Natural killer cell (primary cell): ENCODE results near the gene SMCHD1. TPM values are rescaled to one million over a fixed set of nuclear protein-coding genes. Genes with fewer than 3 reads are reported as not detected.

Source experiments
- ATAC-seq, 3 donors: fragments of 150-1000 bp in 2 of 3; fragments of 200-7000 bp in 1 of 3; cut with Tn5 transposase; 1 replicate in 1 of 3; 2 replicates in 2 of 3; pipeline ENCODE4 v1.10.0; 2021; ENCODE audit warnings: mild to moderate bottlenecking in 2 of 3, moderate library complexity in 2 of 3
- DNase-seq, 2 donors: peaks; one replicate each; pipeline versions ENCODE4 v3.0.0 to v3.0.0-alpha.2; 2013 to 2021; ENCODE audit warnings: mixed read lengths in 1 of 2
- H3K27ac ChIP-seq: one replicate; pipeline ENCODE4 v1.5.1; 2013; ENCODE audit warnings: mild to moderate bottlenecking, low read length
- H3K27me3 ChIP-seq: one replicate; pipeline ENCODE4 v1.6.1; 2013; ENCODE audit warnings: low read length; ENCODE audit not compliant: control insufficient read depth, insufficient read depth
- H3K36me3 ChIP-seq: one replicate; pipeline ENCODE4 v1.6.1; 2013; ENCODE audit warnings: low read length; ENCODE audit not compliant: control insufficient read depth, insufficient read depth
- H3K4me1 ChIP-seq: one replicate; pipeline ENCODE4 v1.6.1; 2013; ENCODE audit warnings: low read length; ENCODE audit not compliant: control insufficient read depth, insufficient read depth
- H3K4me3 ChIP-seq: one replicate; pipeline ENCODE4 v1.5.1; 2013; ENCODE audit warnings: low read length
- H3K9me3 ChIP-seq: one replicate; pipeline ENCODE4 v1.6.1; 2013; ENCODE audit warnings: low read length; ENCODE audit not compliant: control insufficient read depth, insufficient read depth
- H3K27ac Mint-ChIP-seq, 2 donors: one replicate each; pipeline ENCODE4 v1.8.0; 2022; ENCODE audit warnings: mild to moderate bottlenecking in 2 of 2, mixed read lengths in 2 of 2, moderate library complexity in 1 of 2
- H3K27me3 Mint-ChIP-seq, 2 donors: one replicate each; pipeline ENCODE4 v1.8.0; 2022; ENCODE audit warnings: low read depth in 2 of 2, mixed read lengths in 2 of 2
- H3K36me3 Mint-ChIP-seq: one replicate; pipeline ENCODE4 v1.8.0; 2022; ENCODE audit warnings: mixed read lengths
- H3K4me1 Mint-ChIP-seq, 2 donors: one replicate each; pipeline ENCODE4 v1.8.0; 2022; ENCODE audit warnings: mixed read lengths in 2 of 2
- H3K4me3 Mint-ChIP-seq: one replicate; pipeline ENCODE4 v1.8.0; 2022; ENCODE audit warnings: mild to moderate bottlenecking, moderate library complexity, mixed read lengths
- H3K9me3 Mint-ChIP-seq, 2 donors: one replicate each; pipeline ENCODE4 v1.8.0; 2022; ENCODE audit warnings: mixed read lengths in 2 of 2
- CTCF ChIP-seq: fragments of 200-600 bp; IDR thresholded peaks from one replicate; pipeline ENCODE4 v1.8.0; 2022; ENCODE audit warnings: antibody characterized with exemption
- WGBS: methylation state at CpG from one replicate; pipeline ENCODE4 v1.1.7; 2013; ENCODE audit warnings: missing lambda C conversion rate; ENCODE audit not compliant: insufficient coverage; 5-methylcytosine and 5-hydroxymethylcytosine counted together
- intact Hi-C: fragments of 100-400 bp; cut with micrococcal nuclease; formaldehyde crosslinking; loops from one replicate; pipeline ENCODE4 v1.14.2; 2022
- total RNA-seq, 4 donors: library from RNA; stranded (reverse); fragments of 120-200 nt in 1 of 4; gene quantifications; one replicate each; pipeline versions ENCODE4 v1.2.3 to v1.2.4, GENCODE V29; 2013 to 2022

Gene SMCHD1
- total RNA-seq, 3 donors from 2014 or later (not counting 1 experiment from before 2014, with no cell fraction given), result 200 to 240 (median 203) TPM

DNA sequence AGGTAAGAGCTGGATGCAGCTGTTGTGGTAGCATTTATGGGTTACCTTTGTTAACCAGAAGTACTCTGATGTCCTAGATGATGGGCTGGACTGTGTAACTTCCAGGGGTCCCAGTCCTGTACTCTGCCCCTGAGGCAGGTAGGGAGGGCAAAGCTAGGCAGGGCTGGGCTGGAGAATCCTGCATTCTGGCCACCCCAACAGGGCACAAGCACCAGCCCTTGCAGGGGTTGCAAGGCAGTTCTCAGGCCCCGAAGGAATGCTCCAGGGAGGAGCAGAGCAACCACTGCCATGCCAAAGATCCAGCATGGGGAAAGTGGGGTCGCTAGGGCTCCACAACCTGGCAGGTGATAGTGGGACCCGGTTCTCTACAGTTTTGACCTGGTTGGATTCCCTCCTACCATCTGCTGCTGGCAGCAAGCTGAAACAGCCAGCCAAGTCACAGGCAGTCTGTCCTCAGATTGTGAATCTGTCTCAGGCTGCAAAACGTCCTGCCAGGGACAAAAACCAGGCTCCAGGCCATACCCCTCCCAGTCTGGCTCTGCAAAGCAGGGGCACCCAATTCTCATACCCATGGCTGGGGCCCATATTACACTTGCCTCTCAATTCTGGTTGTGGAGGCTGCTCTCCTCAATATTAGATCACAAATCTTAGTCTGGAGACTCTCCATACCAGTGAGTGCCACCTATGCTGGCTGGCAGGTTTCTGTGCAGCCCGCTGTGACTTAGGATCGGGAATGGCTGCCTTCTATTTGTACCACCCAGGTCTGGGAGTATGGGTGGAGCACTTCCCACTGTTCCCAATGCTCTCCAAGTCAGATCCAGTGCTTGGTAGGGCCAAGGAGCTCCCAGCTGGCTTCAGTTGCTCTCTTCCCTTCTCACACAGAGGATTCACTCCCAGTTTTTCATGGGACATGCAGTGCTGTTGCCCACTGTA, 61.1 kb downstream of the SMCHD1 start:
- DNase-seq, result no peak
- Mint-ChIP-seq H3K36me3 (peaks cover 30% of the 10 kb centered on the region), H3K4me3 (no peak overlapping the region), H3K27ac (peak overlapping the region; percentile 48 to 71), H3K9me3 (no peaks in the 10 kb centered on the region), H3K4me1 (peaks cover 34 to 47% of the 10 kb centered on the region in 2 donors), H3K27me3 (no peaks in the 10 kb centered on the region)
- no peak for TF ChIP-seq CTCF
- ATAC-seq, result no peak
- Histone ChIP-seq H3K4me3 (no peak overlapping the region), H3K27me3 (no peaks in the 10 kb centered on the region), H3K4me1 (no peaks in the 10 kb centered on the region), H3K36me3 (peaks cover 78% of the 10 kb centered on the region), H3K9me3 (no peaks in the 10 kb centered on the region), H3K27ac (no peak overlapping the region)
- 96% methylated on average over 6 of the region's 6 CpGs for WGBS
- intact Hi-C loops, result no loop called here

DNA sequence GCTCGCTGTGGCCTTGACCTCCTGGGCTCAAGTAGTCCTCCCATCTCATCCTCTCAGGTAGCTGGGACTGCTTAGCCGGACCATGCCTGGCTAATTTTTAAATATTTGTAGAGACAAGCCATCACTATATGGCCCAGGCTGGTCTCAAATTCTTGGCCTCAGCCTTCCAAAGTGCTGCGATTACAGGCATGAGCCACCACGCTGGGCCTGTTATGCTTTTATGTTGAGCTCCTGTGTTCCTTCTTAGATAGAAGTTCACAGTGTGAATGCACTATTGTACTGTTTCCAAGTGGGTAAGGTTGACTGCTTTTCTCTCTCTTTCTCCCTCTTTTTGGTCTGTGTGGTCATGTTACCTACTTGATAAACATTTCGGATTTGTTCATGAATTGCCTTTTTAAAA, 61.9 kb downstream of the SMCHD1 start:
- Histone ChIP-seq H3K4me3 (no peak overlapping the region), H3K36me3 (peaks cover 77% of the 10 kb centered on the region), H3K4me1 (no peaks in the 10 kb centered on the region), H3K9me3 (no peaks in the 10 kb centered on the region), H3K27me3 (no peaks in the 10 kb centered on the region), H3K27ac (no peak overlapping the region)
- 98% methylated on average over 4 of the region's 5 CpGs for WGBS
- Mint-ChIP-seq H3K27ac (peak overlapping the region in 1 of 2 donors; percentile 41), H3K27me3 (no peaks in the 10 kb centered on the region), H3K36me3 (peaks cover 25% of the 10 kb centered on the region), H3K4me3 (no peak overlapping the region), H3K4me1 (peaks cover 34 to 47% of the 10 kb centered on the region in 2 donors), H3K9me3 (no peaks in the 10 kb centered on the region)
- no peak for TF ChIP-seq CTCF
- no peak for DNase-seq
- ATAC-seq, result no peak
- intact Hi-C loops, result no loop called here

DNA sequence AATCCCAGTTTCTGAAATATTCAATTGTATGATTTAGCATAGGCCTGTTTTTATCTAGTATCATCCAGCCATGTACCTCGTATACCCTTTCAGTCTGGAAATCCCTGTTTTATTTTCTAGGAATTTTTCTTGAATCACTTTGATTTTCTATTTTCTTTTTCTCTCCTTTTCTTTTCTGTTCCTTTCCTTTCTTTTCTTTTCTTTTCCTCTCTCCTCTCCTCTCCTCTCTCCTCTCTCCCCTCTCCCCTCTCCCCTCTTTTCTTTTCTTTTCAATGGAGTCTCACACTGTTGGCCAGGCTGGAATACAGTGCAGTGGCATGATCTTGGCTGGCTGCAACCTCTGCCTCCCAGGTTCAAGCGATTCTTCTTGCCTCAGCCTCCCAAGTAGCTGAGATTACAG, 63.5 kb downstream of the SMCHD1 start:
- Mint-ChIP-seq H3K4me1 (peaks cover 37 to 47% of the 10 kb centered on the region in 2 donors), H3K27me3 (no peaks in the 10 kb centered on the region), H3K27ac (peak overlapping the region; percentile 46 to 78), H3K9me3 (no peaks in the 10 kb centered on the region), H3K4me3 (no peak overlapping the region), H3K36me3 (peaks cover 30% of the 10 kb centered on the region)
- intact Hi-C loops, result no loop called here
- ATAC-seq (no peak), DNase-seq (no peak)
- Histone ChIP-seq H3K4me3 (no peak overlapping the region), H3K27me3 (no peaks in the 10 kb centered on the region), H3K27ac (no peak overlapping the region), H3K9me3 (no peaks in the 10 kb centered on the region), H3K36me3 (peaks cover 80% of the 10 kb centered on the region), H3K4me1 (no peaks in the 10 kb centered on the region)
- no peak for TF ChIP-seq CTCF
- 94% methylated on average over 2 of the region's 2 CpGs for WGBS
